Lung (tissue), 12 donors: Measurements from ENCODE around the gene MAPK14. TPM values are rescaled to one million over a fixed set of nuclear protein-coding genes. Genes with fewer than 3 reads are reported as not detected.

Experiments
- ATAC-seq: fragments of 200-7000 bp; cut with Tn5 transposase; one replicate; pipeline ENCODE4 v1.9.1; 2020; ENCODE audit warnings: moderate number of reproducible peaks; ENCODE audit not compliant: insufficient read depth, low FRiP score
- DNase-seq, 3 donors: peaks; one replicate each; pipeline ENCODE4 v3.0.0-alpha.2; 2013 to 2017
- H3K27ac ChIP-seq, 2 donors: one replicate each; pipeline ENCODE4 v1.5.1; 2013; ENCODE audit warnings: mild to moderate bottlenecking in 2 of 2, moderate library complexity in 2 of 2, control low read depth in 1 of 2, inconsistent platforms in 1 of 2, low read depth in 1 of 2, low read length in 1 of 2
- H3K27me3 ChIP-seq, 3 donors: one replicate each; pipeline ENCODE4 v1.5.1; 2013; ENCODE audit warnings: low read length in 2 of 3; ENCODE audit not compliant: control insufficient read depth in 3 of 3, insufficient read depth in 3 of 3
- H3K36me3 ChIP-seq, 4 donors: one replicate each; pipeline ENCODE4 v1.5.1; 2013; ENCODE audit warnings: low read length in 4 of 4, mild to moderate bottlenecking in 1 of 4, moderate library complexity in 1 of 4; ENCODE audit not compliant: control insufficient read depth in 4 of 4, insufficient read depth in 4 of 4
- H3K4me1 ChIP-seq, 5 donors: one replicate each; pipeline ENCODE4 v1.5.1; 2013; ENCODE audit warnings: low read length in 5 of 5, mild to moderate bottlenecking in 2 of 5, moderate library complexity in 1 of 5; ENCODE audit not compliant: control insufficient read depth in 5 of 5, insufficient read depth in 5 of 5
- H3K4me3 ChIP-seq: one replicate; pipeline ENCODE4 v1.5.1; 2013; ENCODE audit warnings: mild to moderate bottlenecking, control low read depth, moderate library complexity
- H3K9ac ChIP-seq, 2 donors: one replicate each; pipeline ENCODE4 v1.5.1; 2013; ENCODE audit warnings: low read length in 2 of 2, control low read depth in 1 of 2; ENCODE audit not compliant: insufficient read depth in 1 of 2
- H3K9me3 ChIP-seq, 4 donors: one replicate each; pipeline ENCODE4 v1.5.1; 2013; ENCODE audit warnings: low read length in 3 of 4, mild to moderate bottlenecking in 1 of 4, moderate library complexity in 1 of 4; ENCODE audit not compliant: control insufficient read depth in 4 of 4, insufficient read depth in 3 of 4
- CTCF ChIP-seq: IDR thresholded peaks from 2 replicates; pipeline ENCODE4 v1.5.1; 2012; ENCODE audit warnings: mild to moderate bottlenecking; ENCODE audit errors: control extremely low read depth, extremely low read depth
- WGBS, 2 donors: extraction: QIAGEN DNeasy Blood & Tissue Kit; methylation state at CpG; one replicate each; pipeline ENCODE4 v1.1.7; 2013; 5-methylcytosine and 5-hydroxymethylcytosine counted together
- polyA plus RNA-seq, 2 donors: library from polyadenylated mRNA; stranded (reverse); fragments of 200-250 nt; gene quantifications; one replicate each; pipeline ENCODE4 v1.2.1, GENCODE V29; 2013
- total RNA-seq, 2 donors: library from RNA; depleted of rRNA in 1 of 2; stranded (reverse); fragments of >200 nt in 1 of 2; gene quantifications; one replicate each; pipeline ENCODE4 v1.2.1, GENCODE V29; 2014 to 2021
- donor health status: control.
- donor health status: control.
- donor health status: Bipolar disorder and iron deficiency.
- donor health status: healthy.
- donor health status: DM: yes; HTN: yes; CAD: no.

Gene MAPK14
- total and polyA plus RNA-seq, 4 donors, result 12.8 to 93.3 (median 59.5) TPM

DNA sequence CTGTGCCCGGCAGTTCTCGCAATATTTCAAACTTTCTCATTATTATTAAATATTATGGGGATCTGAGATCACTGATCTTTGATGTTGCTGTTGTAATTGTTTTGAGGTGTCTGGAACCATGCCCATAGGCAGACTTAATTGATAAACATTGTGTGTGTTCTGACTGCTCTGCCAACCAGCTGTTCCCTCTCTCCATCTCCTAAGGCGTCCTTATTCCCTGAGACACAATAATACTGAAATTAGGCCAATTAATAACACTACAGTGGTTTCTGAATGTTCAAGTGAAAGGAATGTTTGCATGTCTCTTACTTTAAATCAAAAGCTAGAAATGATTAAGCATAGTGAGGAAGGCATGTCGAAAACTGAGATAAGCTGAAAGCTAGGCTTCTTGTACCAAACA is 7.6 kb downstream of the MAPK14 start:
- DNase-seq, result peak; percentile 59 to 91 (median 86)
- H3K4me3 ChIP-seq, result no peak overlapping the region
- no peak overlapping the region for H3K27ac ChIP-seq
- TF ChIP-seq CTCF, result no peak
- 46 to 70% methylated on average over 4 of the region's 4 CpGs for WGBS, 2 donors
- ATAC-seq, result no peak
- H3K9me3 ChIP-seq, result no peaks in the 10 kb centered on the region
- H3K27me3 ChIP-seq, result no peaks in the 10 kb centered on the region
- H3K4me1 ChIP-seq, result peaks cover 7 to 65% (median 31%) of the 10 kb centered on the region in 5 donors
- peaks cover 0 to 1% (median 0%) of the 10 kb centered on the region in 4 donors for H3K36me3 ChIP-seq
- no peak overlapping the region for H3K9ac ChIP-seq

GRCh38 chr6:36038120-36038876 is 10.7 kb downstream of the MAPK14 start:
- 22 to 39% methylated on average over 4 of the region's 4 CpGs for WGBS, 2 donors

GRCh38 chr6:36039112-36039511 is 11.5 kb downstream of the MAPK14 start:
- Histone ChIP-seq H3K4me1 (peaks cover 7 to 40% (median 22%) of the 10 kb centered on the region in 5 donors), H3K36me3 (peaks cover 0 to 1% (median 0%) of the 10 kb centered on the region in 4 donors), H3K9me3 (no peaks in the 10 kb centered on the region), H3K27me3 (no peaks in the 10 kb centered on the region), H3K4me3 (no peak overlapping the region), H3K27ac (no peak overlapping the region), H3K9ac (no peak overlapping the region)
- DNase-seq, result peak in 2 of 3 donors; percentile 40 to 49
- no peak for TF ChIP-seq CTCF
- no peak for ATAC-seq

More at GRCh38 chr6:36038120-36038876, 10.7 kb downstream of the MAPK14 start:
- H3K36me3 ChIP-seq, result peaks cover 0 to 3% (median 0%) of the 10 kb centered on the region in 4 donors
- H3K4me1 ChIP-seq, result peaks cover 7 to 47% (median 30%) of the 10 kb centered on the region in 5 donors
- H3K9ac ChIP-seq, result no peak overlapping the region
- H3K27me3 ChIP-seq, result no peaks in the 10 kb centered on the region
- no peaks in the 10 kb centered on the region for H3K9me3 ChIP-seq
- no peak for TF ChIP-seq CTCF
- no peak overlapping the region for H3K27ac ChIP-seq
- H3K4me3 ChIP-seq, result no peak overlapping the region
- peak; percentile 4 for ATAC-seq
- DNase-seq, result peak in 2 of 3 donors; percentile 38 to 50
